Loucy (cell line): ENCODE results near the gene HEXD.

Experiments used
- CTCF ChIP-seq: fragments of 200-600 bp; sonication (generic); conservative IDR thresholded peaks from 2 replicates; pipeline ENCODE4 v1.5.1; 2014; ENCODE audit warnings: mild to moderate bottlenecking, antibody characterized with exemption, low read length
- EZH2phosphoT487 ChIP-seq: fragments of 200-600 bp; IDR thresholded peaks from 2 replicates; pipeline ENCODE4 v1.6.1; 2018; ENCODE audit warnings: antibody characterized with exemption, mild to moderate bottlenecking, moderate library complexity, borderline replicate concordance

- TF ChIP-seq CTCF (no peak), EZH2phosphoT487 (no peak)
Observed at GRCh38 chr17:82490512-82491195, 72.5 kb downstream of the HEXD start.
